Measurements from ENCODE around the gene RPTOR.

The RPTOR gene

DNA sequence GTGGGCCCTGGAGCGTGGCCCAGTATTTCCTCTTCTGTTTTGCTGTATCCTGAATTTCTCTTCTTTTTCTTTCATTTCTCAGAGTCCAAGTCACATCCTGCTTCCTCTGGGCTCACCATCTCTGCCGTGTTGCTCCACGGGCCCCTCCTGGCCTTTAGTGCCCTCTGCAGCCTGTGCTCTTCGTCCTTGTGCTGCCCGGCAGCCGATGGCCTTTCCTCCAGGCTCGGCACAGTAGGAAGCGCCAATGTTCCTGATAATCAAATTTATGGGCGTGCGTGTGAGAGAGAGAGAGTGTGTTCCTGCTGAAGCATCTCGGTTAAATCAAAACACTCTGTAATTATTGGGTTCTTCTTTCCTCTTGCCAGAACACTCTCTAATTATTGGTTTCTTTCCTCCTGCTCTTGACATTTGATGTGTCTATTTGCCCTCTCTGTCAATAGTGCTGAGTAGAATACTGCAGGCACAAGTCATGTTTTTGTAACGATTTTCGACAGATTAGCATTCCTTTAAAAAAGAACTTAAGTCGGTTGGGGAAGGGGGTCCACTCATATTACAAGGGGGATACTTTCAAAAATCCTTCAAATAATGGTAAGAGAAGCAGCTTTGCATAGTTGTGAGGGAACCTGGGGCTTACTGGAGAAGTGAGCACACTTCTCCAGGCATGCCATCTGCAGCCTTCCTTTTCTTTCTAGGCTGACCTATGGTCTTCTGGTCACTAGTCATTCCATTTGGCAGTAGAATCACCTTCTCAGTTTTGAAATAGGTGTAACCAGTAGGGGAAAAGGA is 126.6 kb downstream of the RPTOR start:
- DNase-seq = no peak

DNA sequence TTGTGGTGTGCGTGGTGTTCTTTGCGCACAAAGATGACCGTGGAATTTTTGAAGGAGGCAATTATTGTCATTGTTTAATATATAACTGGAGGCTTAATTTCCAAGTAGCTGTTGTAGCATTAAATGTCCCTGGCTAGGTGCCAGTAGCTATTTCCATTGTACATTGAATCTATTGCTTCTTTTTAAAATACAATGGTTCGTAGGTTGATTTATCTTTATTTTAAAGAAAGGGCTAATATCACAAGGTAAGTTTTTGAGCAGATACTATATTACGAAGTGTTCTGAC is 127.1 kb downstream of the RPTOR start:
- DNase-seq = no peak

DNA sequence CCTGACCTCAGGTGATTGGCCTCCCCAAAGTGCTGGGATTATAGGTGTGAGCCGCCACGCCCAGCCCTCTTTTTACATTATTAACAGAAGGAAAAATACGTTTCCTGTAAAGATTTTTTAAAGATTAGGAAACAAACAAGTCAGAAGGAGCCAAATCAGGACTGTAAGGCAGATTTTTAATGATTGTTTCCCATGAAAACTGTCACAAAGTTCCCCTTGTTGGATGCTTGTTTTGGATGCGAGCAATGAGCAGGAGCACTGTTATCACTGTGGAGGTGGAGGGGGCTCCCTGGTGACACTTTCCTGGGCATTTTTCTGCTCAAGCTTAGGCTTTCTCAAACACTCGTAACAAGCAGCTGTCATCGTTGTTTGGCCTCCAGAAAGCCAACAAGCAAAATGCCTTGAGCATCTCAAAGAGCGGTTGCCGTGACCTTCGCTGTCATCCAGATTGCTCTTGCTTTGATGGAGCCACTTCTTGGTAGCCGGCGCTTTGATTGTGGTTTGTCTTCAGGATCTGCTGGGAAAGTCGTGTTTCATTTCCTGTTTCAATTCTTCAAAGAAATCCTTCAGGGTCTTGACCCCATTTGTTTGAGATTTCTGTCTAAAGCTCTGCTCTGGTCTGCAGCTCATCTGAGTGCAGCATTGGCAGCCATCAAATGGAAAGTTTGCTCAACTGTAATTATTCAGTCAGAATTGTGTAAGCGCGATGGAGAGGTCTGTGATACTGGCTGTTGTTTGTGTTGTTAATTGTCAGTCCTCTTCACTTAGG is 128.7 kb downstream of the RPTOR start:
- DNase-seq = peak; percentile 26

DNA sequence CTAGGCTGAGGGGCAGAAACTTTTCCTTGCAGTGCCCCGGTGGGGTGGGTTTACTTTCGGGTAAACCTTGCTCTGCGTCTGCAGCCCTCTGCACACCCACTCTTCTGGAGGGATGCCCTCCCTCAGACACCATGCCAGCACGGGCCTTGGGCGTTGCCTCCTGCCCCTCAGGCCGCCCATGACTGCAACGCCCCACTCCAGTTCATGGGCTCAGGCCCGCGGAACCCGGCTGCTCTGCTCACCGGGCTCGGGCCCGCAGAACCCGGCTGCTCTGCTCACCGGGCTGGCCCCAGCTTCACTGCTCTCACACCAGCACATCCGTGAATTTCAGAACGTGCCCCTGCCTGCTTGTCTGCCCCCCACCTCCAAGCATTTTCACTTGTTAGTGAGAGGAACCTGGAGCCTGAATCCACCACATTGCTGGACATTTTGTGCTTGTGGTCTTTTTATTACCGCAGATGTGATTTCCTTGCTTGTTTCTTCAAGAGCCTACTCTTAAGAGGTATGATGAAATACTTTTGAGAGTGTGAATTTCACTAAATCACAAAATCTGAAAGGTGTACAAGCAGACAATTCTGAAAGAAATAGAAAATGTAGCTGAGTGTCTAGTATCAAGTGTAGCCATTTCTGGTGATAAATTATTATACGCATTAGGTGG is 130.9 kb downstream of the RPTOR start:
- DNase-seq = no peak

DNA sequence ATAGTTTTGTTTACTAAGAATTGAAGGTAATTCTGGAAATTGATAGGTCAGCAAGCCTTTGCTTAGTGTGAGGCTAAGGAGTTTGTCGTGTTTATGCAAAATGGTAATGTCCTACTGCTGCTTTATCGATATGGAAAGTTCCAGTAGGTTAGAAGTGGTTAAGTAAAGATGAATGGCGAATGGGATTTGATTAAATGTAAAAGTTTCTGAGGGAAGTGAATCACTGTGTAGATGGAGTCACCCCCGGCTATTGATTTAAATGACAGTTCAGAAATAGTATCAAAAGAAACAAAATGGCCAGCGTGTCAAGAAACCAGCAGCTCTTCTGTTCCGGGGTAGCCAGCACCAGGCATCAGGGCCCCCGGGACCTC is 131.4 kb downstream of the RPTOR start:
- no peak for DNase-seq

DNA sequence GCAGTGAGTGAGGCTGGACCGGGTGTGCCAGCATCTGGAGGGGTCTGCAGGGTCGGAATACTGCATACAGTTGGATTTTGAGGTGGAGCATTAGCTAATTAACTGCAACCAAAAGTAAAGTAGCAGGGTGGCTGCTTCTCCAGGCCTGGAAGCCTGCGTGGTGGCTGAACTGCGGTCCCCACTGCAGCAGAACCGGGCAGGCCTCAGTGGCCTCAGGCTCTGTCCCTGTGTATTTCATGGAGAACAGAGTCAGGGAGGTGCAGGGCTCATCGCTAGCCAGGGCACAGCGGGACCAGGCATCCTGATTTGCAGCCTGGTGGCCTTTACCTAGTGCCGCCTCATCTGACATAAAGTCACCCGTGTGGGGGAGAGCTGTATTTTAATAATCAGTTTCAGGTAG is 131.9 kb downstream of the RPTOR start:
- no peak for DNase-seq

DNA sequence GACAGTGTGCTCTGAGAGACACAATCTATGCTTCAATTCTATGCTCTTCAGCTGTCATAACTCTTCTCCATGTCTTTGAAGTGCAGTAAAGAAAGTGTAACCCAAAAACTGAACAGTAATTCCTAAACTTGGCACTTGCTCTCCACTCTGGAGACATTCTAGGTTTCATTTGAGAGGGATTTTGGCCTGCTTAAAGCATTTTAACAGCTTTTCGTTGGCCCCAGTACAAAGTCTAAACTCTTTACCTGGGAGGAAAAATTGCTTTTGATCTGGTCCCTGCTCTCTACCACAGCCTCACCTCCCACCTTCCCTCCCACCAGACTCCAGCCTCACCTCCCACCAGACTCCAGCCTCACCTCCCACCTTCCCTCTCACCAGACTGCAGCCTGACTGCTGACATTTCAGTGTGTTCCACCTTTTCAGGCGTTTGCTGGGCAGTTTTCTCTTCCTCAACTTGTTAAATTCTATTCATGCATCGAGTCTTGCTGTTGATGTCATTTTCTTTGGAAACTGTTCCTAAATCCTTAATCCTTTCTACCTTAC is 132.6 kb downstream of the RPTOR start:
- DNase-seq = no peak

DNA sequence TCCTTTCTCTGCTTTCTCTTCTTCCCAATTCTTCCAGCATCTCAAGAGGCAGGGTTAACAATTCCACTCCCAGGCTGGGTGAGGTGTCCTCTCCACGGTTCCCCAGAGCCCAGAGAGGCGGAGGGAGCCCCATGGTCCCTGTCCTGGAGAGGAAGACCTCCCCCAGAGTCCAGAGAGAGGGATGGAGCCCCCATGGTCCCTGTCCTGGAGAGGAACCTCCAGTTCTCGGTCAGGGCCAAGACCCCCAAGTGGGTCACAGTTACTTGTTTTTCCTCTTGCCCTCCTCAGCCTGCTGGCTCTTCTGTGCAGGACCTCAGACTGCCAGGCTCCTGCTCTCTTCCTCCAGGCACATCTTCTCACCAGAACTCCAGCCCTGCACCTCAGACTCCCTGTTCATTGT is 135.2 kb downstream of the RPTOR start:
- DNase-seq = no peak

DNA sequence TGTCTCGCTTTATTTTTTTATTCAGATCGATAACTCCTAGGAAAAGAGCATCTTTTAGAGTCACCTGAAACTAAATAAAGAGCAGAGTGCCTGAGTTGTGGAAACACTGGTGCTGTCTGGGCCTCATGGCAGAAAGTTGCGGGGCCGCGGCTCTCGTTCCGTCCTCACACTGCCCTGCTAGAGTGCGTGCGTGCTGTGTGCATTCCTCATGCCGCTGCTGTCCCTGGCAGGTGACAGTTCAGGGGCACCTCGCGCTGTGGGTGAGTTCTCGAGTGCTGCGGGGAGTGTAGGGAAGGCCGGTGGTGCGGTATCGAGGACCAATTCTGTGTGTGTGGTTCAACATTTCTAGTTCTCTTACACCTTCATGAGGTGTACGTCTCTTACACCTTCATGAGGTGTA is 136.6 kb downstream of the RPTOR start:
- DNase-seq = no peak

DNA sequence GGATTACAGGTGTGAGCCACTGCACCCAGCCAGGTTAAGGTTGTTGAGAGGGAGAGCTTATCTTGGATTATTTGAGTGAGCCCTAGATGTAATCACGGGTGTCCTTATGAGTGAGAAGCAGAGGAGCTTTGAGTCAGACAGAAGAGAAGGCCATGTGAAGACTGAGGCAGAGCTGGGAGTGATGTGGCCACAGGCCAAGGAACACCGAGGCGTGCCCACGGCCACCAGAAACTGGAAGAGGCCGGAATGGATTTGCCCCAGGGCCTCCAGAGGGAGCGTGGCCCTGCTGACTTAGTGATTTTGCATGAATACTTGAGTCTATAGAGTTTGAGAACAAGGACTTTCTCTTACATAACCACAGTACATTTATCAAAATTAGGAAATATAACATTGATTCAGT is 137.7 kb downstream of the RPTOR start:
- DNase-seq = no peak

DNA sequence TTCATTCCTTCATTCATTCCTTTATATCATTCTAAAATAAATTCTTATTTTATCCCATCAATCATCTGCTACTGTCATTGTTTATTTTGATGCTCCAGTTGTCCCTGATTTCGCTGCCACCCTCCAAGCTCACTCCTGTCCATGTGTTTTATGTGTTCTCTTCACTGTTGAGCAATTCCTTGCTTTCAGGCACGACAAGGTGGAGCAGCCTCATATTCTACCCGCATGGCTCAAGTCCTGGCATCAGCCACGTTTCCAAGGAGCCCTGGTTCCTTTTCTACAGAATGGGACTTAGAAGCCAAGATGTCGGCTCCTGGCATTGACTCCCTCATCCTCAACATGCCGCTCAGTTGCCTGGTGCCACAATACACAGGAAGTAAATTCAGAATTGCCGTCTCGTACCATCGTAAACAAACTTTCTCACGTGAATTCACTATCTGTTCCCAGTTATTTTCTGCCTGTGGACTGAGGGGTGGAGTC is 139.0 kb downstream of the RPTOR start:
- no peak for DNase-seq

DNA sequence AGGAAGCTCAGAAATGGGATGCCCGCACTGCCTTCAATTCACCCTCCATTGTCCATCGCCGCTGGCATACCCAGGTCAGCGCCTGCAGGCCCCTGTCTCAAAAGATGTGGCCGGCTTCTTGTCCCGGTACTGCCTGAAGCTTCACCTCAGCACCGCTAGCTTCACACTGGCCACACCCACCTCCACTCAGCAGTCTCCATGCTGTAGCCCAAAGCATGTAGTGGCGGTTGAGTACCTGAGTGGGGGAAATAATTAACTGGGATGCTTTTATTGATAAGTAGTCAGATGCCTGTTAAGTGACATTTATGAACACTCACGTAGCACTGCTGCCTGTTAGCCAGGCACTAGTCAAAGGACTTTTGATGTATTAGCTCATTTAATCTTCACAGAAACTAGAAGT is 143.2 kb downstream of the RPTOR start:
- no peak for DNase-seq

DNA sequence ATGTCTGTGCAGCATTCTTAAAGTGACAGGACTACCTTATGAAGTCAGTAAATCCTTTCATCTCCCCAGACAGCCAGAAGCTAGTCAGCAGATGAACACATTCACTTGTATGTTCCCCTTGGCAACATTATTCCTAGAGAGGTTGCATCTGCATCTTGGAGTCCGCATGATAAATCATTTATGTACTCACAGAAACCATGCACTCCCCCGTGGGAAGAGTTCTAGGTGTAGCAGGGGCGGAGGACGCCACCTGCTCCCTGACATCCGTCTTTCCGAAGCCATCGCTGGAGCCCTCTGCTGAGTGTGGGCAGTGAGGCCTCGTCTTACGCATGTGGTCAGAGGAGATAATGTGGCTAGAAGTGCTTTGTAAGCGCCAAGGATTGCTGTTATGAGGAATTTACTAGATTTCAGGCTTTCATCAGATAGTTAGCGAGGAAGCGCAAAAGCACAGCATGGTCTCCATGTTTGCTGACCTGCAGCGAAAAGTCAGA is 144.5 kb downstream of the RPTOR start:
- no peak for DNase-seq

DNA sequence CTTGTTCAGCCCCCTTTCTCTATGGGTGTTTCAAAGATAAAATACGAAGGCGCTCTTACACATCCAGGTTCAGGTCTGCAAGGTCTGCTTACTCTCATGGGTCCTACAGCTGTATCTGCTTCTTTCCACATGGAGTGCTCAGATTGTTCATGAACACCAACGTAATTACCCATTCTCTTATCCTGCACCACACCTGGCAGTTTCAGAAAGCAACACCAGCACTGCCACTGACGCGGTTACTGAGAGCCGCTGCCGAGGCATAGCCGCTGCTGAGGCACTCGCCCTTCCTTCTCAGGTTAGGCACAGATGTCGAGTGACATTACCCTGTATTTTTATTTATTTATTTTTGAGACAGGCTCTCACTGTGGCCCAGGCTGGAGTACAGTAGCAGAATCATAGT is 147.1 kb downstream of the RPTOR start:
- DNase-seq = no peak

DNA sequence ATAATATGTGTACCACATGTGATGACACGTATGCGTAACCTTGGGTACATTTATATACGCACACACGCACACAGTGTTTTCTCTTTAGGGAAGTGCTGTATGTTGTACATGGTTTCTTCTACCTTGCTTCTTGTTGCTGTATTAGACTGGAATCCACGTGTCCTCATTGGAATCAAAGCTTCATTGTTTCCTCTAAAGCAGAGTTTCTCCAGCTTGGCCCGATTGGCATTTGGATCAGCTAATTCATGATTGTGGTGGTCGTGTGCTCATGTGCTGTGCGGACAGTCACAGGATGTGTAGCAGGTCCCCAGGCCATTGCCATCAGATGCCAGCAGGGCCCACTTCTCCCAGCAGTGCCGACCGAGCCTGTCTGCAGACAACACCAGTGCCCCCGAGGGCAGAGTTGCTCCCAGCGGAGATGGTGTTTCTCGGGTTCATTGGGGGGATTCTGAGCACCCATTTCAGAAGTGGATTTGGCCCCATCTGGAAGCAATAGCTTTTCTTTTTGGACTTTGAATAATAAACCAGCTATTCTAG is 148.4 kb downstream of the RPTOR start:
- no peak for DNase-seq

DNA sequence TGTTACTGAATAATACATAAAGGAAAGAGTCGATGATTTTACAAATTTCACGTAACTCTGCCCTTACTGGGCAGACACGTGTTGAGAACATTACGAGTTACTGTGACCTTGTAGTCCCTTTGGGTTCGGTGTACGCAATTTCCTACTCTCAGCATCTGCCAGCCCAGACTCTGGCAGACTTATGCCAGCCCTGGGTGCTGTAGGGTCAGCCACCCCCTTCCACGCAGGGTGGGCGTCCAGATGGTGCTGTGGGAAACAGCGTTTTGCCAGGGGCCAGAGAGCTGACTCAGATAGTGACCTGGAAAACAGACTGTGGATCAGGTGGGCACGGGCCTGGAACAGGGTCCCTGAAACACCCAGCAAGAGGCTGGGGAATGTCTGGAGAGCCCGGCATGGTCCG is 148.9 kb downstream of the RPTOR start:
- DNase-seq = no peak

DNA sequence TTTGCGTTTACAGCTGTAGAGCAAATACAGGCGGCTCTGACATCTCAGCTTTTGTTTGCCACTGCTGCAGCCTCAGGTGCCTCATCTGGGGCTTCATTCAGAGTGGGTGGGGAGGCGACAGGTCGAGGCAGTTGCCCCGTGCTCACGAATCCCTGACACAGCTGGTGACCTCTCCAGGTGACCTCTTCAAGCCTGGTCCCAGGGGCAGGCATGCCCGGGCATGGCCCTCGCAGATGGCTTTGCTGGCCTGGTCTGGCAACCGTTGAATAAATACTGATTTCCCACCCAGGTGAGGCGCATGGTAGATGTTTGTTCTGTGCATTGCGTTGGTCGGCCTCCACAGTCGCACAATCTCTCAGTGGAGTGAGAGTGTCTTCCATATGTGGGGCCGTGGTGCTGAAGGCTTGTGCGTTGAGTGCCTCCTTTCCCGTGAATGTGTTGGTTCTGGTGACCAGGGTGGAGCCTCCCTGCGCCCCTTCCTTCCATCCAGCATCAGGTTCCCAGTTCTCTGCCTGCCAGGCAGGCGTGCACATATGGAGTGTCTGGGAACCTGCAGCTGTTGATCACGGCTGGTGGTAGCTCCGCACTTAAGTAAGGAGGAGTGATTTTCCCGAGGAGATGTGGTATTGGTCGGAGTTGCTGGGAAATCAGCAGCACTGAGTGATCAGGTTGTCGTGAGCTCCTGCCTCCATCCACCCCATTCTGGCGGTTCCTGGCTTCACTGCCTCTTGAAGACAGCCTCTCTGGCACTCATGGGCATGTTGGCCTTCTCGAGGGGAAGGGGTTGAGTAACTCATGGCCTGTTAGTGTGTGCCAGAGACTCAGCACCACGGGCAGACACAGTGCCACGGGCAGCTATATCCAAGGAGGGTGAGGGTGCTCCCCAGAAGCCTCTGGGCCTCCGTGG is 149.7 kb downstream of the RPTOR start:
- no peak for DNase-seq

DNA sequence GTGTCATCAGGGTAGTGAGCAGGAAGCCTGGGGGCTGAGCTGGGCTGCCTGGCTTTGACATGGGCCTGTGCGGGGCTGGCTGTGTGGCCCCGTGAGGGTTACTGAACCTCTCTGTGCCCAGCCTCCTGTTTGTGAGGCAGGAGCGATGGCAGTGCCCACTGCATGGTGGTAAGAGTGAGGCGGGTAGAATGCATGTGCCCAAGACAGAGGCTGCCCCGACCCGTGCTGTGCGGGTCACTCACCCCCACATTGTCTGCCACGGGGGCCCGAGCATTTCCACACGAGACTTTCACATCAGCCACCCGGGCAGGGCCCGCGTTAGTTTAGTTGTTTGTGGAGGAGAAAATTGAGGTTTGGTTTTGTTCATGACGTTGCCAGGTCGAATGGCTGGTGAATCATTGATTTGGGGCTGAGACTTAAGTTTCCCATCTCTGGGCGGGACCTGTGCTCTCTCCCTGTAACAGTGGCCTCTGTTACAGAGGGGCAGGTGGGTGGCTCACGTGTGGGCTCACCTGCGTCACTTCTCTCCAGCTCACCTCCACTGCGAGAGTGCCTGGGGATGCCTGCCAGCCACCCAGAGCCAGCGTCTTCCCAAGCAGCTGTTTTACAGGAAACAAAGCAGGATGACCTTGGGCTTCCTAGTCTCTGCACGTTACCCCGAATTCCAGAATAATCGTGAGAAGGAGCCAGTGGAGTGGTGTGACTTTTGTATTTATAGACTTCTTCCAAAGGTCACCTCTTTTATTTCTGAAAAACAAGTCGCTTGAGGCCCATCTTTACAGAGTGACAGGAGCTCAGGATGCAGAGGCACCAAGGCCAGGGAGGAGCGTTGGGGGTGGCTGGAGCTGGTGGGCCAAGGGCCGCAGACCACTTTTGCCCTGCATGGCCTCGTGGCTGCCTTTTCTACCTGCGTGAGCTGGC is 150.6 kb downstream of the RPTOR start:
- DNase-seq = no peak

DNA sequence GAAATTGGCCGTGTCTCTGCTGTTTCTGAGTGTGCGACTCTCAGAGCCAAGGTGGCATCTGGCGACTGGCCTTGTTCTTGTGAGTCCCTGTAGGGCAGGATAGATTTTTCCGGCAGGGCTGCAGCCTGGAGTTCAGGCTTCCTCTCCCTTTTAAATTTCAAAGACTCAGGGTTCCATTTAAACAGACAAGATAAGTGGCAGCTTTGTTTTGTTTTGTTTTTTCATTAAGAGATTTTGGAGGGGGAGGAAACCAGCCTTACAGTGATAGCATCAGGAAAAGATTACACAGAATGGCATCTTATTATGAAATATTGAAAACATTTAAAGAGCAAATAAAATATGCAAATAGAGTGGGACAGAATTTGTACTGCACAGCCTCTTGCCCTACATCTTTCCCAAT is 151.3 kb downstream of the RPTOR start:
- DNase-seq = no peak

DNA sequence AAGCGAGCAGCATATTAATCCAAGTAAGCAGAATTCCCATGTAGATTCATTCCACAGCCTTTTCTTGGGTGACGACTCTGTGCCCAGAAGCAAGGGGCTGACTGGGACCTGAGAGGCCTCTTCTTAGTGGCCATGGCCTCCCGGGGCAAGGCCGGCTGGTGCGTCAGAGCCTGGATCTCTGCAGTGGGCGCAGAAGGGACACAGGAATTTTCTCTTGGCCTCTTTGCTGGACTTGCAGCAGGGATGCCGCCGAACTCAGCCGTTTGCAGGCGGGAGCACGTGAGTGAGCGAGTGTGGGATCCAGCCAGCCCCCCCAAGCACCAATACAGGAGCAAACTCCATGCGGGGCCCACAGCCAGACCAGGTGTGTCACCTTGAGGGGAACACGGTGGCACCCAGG is 151.8 kb downstream of the RPTOR start:
- DNase-seq = no peak

DNA sequence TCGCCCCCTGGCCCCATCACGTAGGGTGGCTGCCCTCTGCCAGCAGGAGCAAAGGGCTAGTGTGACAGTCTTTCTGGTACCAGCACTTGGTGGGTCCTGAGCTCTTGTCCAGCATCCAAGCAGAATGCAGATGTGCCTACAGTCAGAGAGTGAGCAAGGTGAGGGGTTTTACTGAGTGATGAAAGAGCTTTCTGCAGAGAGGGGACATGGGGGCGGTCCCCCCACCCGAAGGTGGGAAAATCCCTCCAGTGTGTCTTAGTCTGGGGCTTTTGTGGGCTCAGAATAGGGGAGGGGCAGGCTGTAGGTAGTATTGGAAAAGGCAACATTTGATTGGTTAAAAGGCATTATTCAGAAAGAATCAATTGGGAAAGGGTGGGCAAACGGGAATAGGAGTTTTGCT is 152.3 kb downstream of the RPTOR start:
- no peak for DNase-seq

All from CD4-positive, alpha-beta T cell treated with Interleukin-15 for 1 hour (primary cell).